Dendritic cell treated with granulocyte-macrophage colony-stimulating factor and Interleukin-4, amounts not matched to agents 40 ng/mL and 50 ng/mL, for 4 days (primary cell): ENCODE results near the gene STAB2.

Experiments
- H3K27ac Mint-ChIP-seq: one replicate; pipeline ENCODE4 v1.8.0; 2022; ENCODE audit warnings: mild to moderate bottlenecking, mixed read lengths
- H3K27me3 Mint-ChIP-seq: one replicate; pipeline ENCODE4 v1.8.0; 2022; ENCODE audit warnings: mild to moderate bottlenecking, mixed read lengths
- H3K36me3 Mint-ChIP-seq: one replicate; pipeline ENCODE4 v1.8.0; 2022; ENCODE audit warnings: low read depth, mixed read lengths
- H3K4me1 Mint-ChIP-seq: one replicate; pipeline ENCODE4 v1.8.0; 2022; ENCODE audit warnings: low read depth, mixed read lengths
- H3K4me3 Mint-ChIP-seq: one replicate; pipeline ENCODE4 v1.8.0; 2022; ENCODE audit warnings: mild to moderate bottlenecking, moderate library complexity, mixed read lengths
- H3K9me3 Mint-ChIP-seq: one replicate; pipeline ENCODE4 v1.8.0; 2022; ENCODE audit warnings: mixed read lengths
- intact Hi-C: fragments of 100-400 bp; cut with micrococcal nuclease; formaldehyde crosslinking; loops from one replicate; pipeline ENCODE4 v1.15.0; 2022

Gene STAB2, protein sequence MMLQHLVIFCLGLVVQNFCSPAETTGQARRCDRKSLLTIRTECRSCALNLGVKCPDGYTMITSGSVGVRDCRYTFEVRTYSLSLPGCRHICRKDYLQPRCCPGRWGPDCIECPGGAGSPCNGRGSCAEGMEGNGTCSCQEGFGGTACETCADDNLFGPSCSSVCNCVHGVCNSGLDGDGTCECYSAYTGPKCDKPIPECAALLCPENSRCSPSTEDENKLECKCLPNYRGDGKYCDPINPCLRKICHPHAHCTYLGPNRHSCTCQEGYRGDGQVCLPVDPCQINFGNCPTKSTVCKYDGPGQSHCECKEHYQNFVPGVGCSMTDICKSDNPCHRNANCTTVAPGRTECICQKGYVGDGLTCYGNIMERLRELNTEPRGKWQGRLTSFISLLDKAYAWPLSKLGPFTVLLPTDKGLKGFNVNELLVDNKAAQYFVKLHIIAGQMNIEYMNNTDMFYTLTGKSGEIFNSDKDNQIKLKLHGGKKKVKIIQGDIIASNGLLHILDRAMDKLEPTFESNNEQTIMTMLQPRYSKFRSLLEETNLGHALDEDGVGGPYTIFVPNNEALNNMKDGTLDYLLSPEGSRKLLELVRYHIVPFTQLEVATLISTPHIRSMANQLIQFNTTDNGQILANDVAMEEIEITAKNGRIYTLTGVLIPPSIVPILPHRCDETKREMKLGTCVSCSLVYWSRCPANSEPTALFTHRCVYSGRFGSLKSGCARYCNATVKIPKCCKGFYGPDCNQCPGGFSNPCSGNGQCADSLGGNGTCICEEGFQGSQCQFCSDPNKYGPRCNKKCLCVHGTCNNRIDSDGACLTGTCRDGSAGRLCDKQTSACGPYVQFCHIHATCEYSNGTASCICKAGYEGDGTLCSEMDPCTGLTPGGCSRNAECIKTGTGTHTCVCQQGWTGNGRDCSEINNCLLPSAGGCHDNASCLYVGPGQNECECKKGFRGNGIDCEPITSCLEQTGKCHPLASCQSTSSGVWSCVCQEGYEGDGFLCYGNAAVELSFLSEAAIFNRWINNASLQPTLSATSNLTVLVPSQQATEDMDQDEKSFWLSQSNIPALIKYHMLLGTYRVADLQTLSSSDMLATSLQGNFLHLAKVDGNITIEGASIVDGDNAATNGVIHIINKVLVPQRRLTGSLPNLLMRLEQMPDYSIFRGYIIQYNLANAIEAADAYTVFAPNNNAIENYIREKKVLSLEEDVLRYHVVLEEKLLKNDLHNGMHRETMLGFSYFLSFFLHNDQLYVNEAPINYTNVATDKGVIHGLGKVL (N-terminal part only)

DNA sequence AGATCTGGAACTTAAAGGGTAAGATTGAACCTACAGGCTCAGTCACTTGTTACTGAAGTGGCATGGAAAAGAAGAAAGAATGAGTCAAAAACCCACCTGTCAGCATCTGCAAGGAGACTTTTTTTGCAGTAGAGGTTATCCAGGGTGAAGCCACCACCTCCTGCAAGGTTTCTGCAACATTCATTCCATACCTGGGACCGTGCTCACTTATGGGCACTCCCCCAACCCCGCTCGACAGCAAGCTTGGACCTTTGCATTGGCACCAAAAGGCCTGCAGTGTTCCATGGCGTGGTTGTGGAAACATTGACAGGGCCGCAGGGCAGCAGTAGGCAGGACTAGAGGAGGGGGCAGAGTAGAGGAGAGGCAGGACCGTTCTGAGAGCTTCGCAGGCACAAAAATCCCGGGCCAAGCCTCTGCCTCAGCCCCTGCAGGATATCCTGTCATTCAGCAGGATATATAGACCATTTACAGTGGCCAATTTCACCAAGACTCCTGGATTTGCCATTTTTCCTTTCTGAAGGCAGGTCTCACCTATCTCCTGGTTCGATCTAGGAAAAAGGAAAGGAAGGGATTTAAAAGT lies at the start of gene STAB2:
Gene STAB2 (plus strand): TSS at position 483 of the 580 bp plus-strand sequence. CDS start 204 bp downstream, outside the sequence.
- no peak within 1 kb of the TSS for H3K4me3 Mint-ChIP-seq
- no peaks in the 10 kb centered on the region for H3K9me3 Mint-ChIP-seq
- H3K4me1 Mint-ChIP-seq, result no peaks in the 10 kb centered on the region
- peaks cover 7% of the 10 kb centered on the region for H3K27me3 Mint-ChIP-seq
- no peaks in the 10 kb centered on the region for H3K36me3 Mint-ChIP-seq
- intact Hi-C loops, result no loop called here
- H3K27ac Mint-ChIP-seq, result no peak within 1 kb of the TSS

DNA sequence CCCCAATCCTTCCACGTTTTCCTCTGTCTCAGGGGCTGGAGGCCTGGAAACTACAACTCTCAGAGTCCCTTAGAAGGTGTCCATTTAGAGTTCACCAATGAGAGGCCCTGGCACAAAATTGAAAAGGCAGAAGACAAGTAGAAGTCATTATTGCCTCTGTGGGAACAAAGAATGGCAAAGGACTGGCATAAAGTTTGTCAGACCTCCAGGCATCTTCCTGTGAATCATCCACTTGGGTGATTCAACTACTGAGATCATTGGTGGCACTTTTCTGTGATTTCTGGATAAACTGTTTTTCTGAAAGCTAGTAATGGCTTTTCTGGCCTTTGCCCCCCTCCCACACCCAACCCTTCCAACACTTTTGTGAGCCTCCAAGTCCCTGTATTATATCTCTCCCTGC lies 48.7 kb upstream of the STAB2 start:
- intact Hi-C loops, result no loop called here
- no peaks in the 10 kb centered on the region for H3K4me1 Mint-ChIP-seq
- H3K36me3 Mint-ChIP-seq, result no peaks in the 10 kb centered on the region
- no peaks in the 10 kb centered on the region for H3K9me3 Mint-ChIP-seq
- H3K27ac Mint-ChIP-seq, result no peak overlapping the region
- no peak overlapping the region for H3K4me3 Mint-ChIP-seq
- peaks cover 1% of the 10 kb centered on the region for H3K27me3 Mint-ChIP-seq

DNA sequence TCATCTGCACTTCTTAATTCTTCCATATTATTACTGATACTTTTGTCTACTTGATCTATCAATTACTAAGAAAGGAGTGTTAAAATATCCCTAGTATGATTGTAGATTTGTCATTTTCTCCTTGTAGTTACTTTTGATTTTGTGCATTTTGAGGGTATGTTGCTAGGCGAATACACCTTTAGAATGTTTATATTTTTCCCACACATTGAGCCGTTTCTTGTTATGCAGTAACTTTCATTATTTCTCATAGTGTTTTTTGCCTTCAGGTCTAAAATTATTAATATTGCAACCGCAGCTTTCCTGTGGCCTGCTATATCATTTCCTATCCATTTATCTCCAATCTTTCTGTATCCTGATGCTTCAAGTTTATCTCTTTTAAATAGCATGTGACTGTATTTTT lies 46.8 kb upstream of the STAB2 start:
- Mint-ChIP-seq H3K27me3 (peaks cover 6% of the 10 kb centered on the region), H3K4me1 (no peaks in the 10 kb centered on the region), H3K27ac (no peak overlapping the region), H3K4me3 (no peak overlapping the region), H3K36me3 (no peaks in the 10 kb centered on the region), H3K9me3 (no peaks in the 10 kb centered on the region)
- intact Hi-C loops, result no loop called here

DNA sequence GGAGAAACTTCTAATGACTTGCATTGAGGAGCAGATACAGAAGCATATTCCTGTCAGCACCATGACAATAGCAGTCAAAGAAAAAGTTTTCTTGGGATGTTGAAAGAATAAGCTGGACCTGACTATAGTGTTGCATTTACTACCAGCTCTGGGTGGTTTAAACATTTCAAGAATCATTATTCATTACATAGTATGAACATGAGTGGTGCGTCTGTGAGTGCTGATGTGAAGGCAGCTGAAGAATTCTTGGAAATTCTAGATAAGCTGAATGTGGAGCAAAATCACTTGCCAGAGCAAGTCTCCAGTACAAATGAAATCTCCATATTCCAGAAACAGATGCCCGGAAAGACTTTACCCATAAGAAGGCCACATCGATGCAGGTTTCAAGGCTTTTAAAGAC lies 45.0 kb upstream of the STAB2 start:
- Mint-ChIP-seq H3K36me3 (no peaks in the 10 kb centered on the region), H3K27ac (no peak overlapping the region), H3K27me3 (peaks cover 6% of the 10 kb centered on the region), H3K9me3 (no peaks in the 10 kb centered on the region), H3K4me1 (no peaks in the 10 kb centered on the region), H3K4me3 (no peak overlapping the region)
- intact Hi-C loops, result no loop called here

DNA sequence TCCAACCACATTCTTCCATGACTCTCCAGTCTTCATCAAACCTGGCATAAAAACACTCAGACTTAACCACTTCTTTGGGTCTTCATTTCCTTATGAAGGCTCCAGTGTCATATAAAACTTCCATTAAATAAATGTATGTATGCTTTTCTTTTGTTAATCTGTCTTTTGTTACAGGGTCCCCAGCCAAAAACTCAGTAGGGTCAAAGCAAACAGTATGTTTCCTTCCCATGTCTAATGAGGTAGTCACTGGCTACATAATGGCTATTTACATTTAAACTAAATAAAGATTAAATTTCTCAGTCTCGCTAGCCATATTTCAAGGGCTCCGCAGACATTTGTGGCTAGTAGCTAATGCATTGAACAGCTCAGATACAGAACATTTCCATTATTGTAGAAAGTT lies 40.1 kb upstream of the STAB2 start:
- intact Hi-C loops, result no loop called here
- Mint-ChIP-seq H3K9me3 (no peaks in the 10 kb centered on the region), H3K27me3 (peaks cover 6% of the 10 kb centered on the region), H3K27ac (no peak overlapping the region), H3K36me3 (no peaks in the 10 kb centered on the region), H3K4me3 (no peak overlapping the region), H3K4me1 (no peaks in the 10 kb centered on the region)

DNA sequence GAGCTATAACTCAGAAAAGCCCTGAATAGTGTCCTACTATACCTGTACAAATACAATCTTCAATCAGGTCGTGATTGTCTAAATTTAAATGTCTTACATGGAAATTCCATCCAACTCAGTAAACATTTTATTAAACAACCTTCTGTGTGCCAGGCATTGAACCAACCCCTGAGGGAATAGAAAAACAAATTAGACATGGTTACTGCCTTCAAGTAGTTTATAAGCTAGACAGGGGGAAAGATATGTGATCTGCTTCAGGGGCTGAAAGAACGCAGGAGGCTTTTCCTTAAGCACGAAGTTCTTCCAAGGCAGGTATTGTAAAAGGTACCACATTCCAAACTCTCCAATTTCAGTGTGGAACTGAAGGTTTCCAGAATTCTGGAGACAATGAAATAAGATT lies 39.7 kb upstream of the STAB2 start:
- Mint-ChIP-seq H3K27ac (no peak overlapping the region), H3K9me3 (no peaks in the 10 kb centered on the region), H3K4me1 (no peaks in the 10 kb centered on the region), H3K36me3 (no peaks in the 10 kb centered on the region), H3K27me3 (peaks cover 6% of the 10 kb centered on the region), H3K4me3 (no peak overlapping the region)
- intact Hi-C loops, result no loop called here

DNA sequence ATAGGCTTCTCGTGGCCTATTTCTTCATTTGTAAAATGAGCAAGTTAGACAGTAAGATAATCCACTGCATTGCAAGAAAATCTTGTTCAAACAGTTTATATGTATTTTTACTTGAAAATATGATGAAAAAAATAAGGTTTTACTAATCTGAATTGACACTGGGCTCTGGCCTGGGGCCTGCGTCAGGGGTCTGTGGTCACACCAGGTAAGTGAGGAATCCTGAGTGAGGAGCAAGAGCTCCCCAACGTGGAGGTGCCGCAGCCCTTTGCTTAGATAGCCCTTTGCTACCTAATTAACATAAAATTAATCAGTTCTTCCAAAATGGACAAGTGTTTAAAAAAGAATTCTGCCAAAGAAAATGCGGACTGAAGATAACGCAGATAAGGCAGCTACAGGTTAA lies 39.1 kb upstream of the STAB2 start:
- intact Hi-C loops, result loop anchor here (1.0 to 2.0 kb wide), 2 partner anchors 221 to 665 kb away; no protein-coding TSS in a partner anchor
- H3K4me1 Mint-ChIP-seq, result no peaks in the 10 kb centered on the region
- no peaks in the 10 kb centered on the region for H3K9me3 Mint-ChIP-seq

DNA sequence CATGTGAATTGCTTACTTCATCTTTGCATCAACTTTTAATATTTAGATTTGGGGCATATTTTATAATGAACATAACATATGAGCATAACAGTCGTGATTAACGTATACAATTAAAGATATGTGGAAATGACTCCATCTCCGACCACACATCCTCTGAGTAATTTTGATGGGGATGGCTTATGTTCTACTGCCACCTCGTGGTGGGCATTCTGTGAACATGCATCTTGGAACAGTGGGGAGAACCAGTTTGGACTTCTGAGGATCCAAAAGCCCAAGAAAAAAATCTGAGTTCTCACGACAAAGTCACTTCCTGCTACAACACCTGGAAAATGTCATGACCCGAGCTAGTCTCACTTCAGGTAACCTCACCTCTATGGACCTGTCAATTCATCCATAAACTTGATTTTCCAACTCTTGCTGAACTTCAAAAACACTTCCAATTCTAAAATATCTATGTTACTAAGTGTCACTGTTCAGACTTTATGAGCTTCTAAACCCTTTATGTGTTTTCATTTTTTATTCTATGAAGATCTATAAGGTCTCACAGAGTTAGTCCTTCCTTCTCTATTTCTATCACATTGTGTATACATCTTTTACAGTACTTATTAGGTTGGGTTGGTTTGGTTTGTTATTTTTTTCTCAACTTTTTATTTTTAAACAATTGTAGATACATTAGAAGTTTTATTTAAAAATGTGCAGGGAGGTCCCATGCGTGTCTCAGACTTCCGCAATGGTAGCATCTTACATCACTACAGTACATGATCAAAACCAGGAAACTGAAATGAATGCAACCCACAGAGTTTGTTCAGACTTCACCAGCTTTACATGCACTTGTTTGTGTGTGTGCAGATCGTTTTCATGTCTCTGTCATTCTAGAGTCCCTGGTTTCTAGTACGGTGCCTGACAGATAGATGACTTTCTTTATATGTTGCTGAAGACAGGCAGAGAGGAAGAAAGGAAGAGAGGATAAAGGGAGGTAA lies 38.2 kb upstream of the STAB2 start:
- Mint-ChIP-seq H3K27me3 (peaks cover 7% of the 10 kb centered on the region), H3K4me1 (no peaks in the 10 kb centered on the region), H3K9me3 (no peaks in the 10 kb centered on the region), H3K27ac (no peak overlapping the region), H3K4me3 (no peak overlapping the region), H3K36me3 (no peaks in the 10 kb centered on the region)
- intact Hi-C loops, result loop anchor here (1.0 to 2.0 kb wide), 2 partner anchors 222 to 666 kb away; no protein-coding TSS in a partner anchor

More for the DNA sequence above, 39.1 kb upstream of the STAB2 start:
- Mint-ChIP-seq H3K4me3 (no peak overlapping the region), H3K36me3 (no peaks in the 10 kb centered on the region), H3K27ac (no peak overlapping the region), H3K27me3 (peaks cover 6% of the 10 kb centered on the region)

DNA sequence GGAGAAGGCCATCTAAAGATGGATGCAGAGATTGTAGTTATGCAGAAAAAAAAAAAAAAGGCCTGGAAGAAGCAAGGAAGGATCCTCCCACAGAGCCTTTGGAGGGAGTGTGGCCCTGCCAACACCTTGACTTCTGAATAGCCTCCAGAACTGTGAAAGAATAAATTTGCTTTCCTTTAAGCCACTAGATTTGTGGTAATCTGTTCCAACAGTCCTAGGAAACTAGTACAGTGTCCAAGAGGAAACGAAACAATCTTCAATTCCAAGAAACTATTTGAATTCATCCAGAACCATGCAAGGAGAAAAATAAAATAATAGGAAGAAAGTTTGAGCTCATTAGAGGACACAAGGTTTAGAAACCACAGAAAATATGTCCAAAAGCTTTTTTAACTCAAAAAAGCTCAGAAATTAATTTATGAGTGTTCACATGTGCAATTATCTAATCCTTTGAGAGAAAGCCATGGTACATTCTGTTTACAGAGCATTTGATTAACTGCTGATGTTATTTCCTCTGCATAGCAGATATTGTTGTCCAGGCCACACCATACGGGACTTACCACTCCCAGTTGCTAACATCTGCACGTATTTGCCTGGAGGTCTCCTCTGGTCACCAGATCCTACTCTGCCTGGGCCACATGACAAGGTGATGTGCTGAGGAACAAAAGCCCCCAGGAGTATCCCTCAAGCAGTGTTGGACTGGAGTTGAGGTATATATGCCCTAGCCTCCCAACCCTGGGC lies 30.0 kb upstream of the STAB2 start:
- intact Hi-C loops, result no loop called here
- Mint-ChIP-seq H3K36me3 (no peaks in the 10 kb centered on the region), H3K9me3 (no peaks in the 10 kb centered on the region), H3K27me3 (peaks cover 8% of the 10 kb centered on the region), H3K4me3 (no peak overlapping the region), H3K4me1 (no peaks in the 10 kb centered on the region), H3K27ac (no peak overlapping the region)

DNA sequence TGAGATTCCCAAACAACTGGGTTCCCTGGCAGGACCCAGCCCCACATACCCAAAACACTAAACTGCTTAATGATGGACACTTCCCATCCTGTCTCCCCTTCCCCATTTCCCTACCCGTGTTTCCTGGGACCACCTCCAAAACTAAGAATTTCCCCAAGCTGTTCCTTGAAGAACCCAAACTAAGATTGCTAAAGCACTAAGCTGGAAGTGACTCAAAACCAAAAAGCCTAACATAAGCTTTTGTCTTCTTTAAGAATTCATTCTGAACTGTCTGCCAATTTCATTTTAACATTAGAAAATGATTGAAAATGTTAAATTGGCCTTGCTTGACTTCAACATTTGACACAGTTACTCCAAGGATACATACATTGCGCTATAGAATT lies 29.5 kb upstream of the STAB2 start:
- Mint-ChIP-seq H3K27ac (no peak overlapping the region), H3K36me3 (no peaks in the 10 kb centered on the region), H3K9me3 (no peaks in the 10 kb centered on the region), H3K27me3 (peaks cover 8% of the 10 kb centered on the region), H3K4me3 (no peak overlapping the region), H3K4me1 (no peaks in the 10 kb centered on the region)
- intact Hi-C loops, result no loop called here

DNA sequence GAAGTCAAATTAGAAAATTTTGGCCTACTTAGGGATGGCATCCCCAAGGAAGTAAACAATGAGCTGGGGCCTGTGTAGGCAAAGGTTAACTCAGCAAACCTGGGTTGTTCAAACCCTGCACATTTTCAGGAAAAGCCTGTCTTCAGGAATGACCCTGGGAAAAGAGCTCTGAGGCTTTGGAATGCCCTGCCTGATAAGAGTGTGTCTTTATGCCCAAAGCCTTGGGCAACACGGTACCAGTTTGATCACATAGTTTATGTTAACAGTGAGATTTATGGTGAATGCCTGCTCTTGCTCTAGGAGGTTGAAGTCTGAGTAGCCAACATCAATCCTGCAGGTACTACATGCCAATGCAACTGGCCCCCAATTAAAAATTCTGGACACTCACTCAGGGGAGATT lies 28.2 kb upstream of the STAB2 start:
- intact Hi-C loops, result no loop called here
- H3K9me3 Mint-ChIP-seq, result peaks cover 8% of the 10 kb centered on the region
- H3K36me3 Mint-ChIP-seq, result no peaks in the 10 kb centered on the region

DNA sequence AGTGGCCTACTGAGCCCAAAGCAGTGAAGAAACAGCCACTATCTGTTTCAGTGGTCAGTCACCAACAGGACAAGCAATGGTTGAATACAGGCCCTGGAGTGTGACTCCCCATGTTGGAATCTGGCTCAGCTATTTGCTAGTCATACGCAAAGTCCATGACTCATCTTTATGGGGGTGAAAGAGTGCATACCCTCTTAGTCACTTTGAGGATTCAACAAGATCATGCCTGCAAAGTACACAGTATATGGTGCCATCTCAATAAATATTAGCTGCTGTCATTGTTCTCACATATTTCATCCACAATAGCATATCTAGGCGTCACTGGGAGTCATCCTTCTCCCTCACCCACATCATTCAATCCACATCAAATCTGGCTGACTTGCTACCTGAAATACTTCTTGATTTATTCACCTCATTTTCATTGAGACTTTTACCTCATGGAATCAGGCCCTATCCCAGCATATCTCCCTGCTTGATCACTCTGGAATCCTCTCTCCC lies 26.4 kb upstream of the STAB2 start:
- no peak overlapping the region for H3K27ac Mint-ChIP-seq
- no peaks in the 10 kb centered on the region for H3K4me1 Mint-ChIP-seq
- no peak overlapping the region for H3K4me3 Mint-ChIP-seq
- H3K36me3 Mint-ChIP-seq, result no peaks in the 10 kb centered on the region
- peaks cover 1% of the 10 kb centered on the region for H3K27me3 Mint-ChIP-seq
- peaks cover 23% of the 10 kb centered on the region for H3K9me3 Mint-ChIP-seq
- intact Hi-C loops, result no loop called here

More for the DNA sequence above, 28.2 kb upstream of the STAB2 start:
- no peak overlapping the region for H3K27ac Mint-ChIP-seq
- peaks cover 8% of the 10 kb centered on the region for H3K27me3 Mint-ChIP-seq
- no peaks in the 10 kb centered on the region for H3K4me1 Mint-ChIP-seq
- H3K4me3 Mint-ChIP-seq, result no peak overlapping the region
